GM12801 (cell line): Measurements from ENCODE around the gene EEFSEC.

Experiments
- TF ChIP-seq, protein P1 (sequence below): IDR thresholded peaks from one replicate; pipeline ENCODE4 v1.5.1; 2011; ENCODE audit warnings: control low read depth; ENCODE audit not compliant: insufficient read length; ENCODE audit errors: extremely low read depth

The EEFSEC gene

DNA sequence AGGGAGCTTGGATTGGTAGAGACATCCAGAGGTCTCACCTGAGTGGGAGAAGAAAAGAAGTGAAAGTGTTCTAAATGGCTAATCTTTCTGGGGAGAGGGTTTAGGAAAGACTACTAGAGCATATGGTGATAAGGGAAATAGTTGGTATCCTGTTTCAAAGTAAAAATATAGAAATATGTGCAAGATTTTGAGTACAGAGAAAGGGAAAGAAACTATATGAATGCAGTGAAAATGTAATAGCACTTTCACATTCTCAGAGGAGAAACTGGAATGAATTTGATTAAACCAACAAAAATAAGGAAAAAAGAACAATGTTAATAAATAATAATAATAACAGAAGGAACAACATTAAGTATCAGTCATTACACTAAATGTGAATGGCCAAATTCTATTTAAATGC lies 194.0 kb downstream of the EEFSEC start:
- TF ChIP-seq, protein P1, sequence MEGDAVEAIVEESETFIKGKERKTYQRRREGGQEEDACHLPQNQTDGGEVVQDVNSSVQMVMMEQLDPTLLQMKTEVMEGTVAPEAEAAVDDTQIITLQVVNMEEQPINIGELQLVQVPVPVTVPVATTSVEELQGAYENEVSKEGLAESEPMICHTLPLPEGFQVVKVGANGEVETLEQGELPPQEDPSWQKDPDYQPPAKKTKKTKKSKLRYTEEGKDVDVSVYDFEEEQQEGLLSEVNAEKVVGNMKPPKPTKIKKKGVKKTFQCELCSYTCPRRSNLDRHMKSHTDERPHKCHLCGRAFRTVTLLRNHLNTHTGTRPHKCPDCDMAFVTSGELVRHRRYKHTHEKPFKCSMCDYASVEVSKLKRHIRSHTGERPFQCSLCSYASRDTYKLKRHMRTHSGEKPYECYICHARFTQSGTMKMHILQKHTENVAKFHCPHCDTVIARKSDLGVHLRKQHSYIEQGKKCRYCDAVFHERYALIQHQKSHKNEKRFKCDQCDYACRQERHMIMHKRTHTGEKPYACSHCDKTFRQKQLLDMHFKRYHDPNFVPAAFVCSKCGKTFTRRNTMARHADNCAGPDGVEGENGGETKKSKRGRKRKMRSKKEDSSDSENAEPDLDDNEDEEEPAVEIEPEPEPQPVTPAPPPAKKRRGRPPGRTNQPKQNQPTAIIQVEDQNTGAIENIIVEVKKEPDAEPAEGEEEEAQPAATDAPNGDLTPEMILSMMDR = no peak

DNA sequence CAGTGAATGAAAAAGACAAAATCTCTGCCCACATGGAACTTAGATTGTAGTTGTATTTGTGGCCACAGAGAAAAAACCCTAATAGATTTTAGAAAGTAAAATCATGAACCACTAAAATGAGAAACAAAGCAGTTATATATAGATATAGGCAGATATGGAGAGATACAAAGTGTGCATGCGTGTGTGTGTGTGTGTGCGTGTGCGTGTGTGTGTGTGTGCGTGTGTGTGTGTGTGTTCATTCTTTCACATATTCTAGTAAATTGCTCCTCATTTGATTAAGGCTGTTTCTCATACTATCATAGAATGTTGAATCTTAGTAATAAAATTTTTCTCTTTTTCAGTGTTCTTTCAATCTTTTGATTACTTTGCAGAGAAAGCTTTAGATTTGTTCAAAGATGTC lies 194.8 kb downstream of the EEFSEC start:
- TF ChIP-seq, protein P1 = no peak

DNA sequence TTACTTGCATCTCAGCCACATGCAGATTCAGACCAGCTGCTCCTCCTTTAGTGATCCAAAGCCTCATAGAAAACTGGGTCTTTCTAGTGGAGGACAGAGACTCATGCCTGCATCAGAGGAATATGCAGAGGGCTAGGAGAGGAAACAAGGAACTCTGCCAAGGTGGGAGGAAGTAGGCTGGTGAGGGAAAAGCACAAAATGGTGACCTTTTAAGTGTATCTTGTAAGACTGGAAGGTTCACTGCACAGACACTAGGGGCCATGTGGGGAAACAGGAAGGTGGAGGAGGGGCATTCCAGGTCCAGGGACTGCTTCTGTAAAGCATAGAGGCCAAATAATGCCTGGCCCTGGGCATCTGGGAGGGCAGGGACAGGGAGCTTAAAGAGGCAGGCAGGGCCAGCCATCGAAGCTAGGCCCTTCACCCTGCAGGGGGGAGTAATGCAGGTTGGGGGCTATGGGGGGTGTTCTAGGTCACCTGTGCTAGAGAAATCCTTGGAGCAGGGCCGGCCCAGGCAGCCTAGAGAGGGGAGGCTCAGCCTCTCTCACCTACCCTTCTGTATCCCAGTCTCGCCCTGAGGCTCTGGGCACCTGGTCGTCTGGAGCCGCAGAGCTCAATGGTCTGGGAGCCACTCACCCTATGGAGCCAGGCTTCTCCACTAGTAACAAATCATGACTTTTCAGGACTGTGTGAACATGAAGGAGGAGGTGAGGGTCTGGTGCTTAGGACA lies 195.7 kb downstream of the EEFSEC start:
- TF ChIP-seq, protein P1 = no peak

DNA sequence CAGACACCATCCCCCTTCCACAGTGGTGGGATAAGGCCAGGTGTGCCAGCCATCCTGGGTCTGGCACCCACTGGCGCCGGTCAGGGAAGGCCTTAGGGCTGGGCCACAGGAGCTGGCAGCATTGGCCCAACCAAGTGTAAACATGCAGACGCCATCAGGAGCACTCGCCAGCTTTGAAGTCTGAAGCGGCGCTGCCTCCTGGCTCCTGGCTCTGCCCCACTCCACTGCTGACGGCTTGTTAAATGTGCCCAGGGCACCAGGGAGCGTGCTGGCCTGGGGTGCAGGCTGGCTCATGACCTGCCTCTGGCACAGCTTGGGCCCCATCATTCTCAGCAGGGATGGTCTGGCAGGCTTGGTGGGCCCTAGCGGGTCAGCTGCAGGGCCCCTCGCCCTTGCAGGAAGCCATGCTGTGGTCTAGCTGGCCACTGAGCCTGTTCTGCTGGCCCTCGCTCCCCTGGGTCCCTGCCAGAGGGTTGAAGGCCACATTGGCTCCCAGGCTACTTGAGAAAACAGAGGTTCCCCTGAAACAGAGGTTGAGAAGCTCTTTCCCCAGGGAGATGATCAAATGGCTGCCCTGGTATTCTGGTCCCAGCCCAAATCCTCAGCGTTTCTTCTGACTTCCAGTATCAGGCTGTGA lies 196.8 kb downstream of the EEFSEC start:
- TF ChIP-seq, protein P1 = no peak

DNA sequence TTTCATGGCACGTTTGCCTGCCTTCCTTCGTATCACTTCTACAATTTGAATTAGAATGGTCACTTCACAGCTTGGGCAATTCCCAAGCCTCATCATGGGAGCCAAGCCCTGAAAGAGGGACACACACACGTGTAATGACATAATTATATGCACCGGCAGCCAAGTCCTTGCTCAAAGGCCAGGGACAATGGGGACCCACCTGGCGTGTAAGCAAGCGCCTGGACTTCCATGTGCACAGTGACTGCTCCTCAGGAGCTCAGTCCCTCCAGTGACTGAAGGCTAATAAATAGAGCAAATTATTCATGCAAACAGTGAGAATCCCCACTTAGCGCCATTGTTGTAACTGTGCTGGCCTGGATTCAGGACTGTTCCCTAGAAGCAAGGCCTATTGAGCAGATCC lies 198.3 kb downstream of the EEFSEC start:
- TF ChIP-seq, protein P1 = no peak

DNA sequence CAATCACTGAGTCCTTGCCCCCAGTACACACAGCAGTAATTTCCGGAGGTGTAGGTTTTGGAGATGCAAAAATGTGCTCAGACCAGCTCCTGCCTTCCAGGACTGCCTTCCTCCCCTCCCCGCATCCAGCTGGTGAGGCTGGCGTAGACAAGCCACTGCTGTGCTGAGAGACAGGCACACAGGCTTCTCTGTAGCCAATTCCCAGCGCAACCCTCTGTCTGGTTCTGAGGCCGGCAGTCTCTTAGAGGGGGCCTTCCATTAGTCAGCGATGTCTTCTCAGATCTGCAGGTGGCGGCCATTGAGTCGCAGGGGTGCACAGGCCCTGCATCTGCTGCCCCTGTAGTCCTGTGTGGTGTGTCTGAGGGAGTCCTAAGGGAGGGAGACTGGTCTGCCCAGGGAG lies 199.0 kb downstream of the EEFSEC start:
- TF ChIP-seq, protein P1 = no peak

DNA sequence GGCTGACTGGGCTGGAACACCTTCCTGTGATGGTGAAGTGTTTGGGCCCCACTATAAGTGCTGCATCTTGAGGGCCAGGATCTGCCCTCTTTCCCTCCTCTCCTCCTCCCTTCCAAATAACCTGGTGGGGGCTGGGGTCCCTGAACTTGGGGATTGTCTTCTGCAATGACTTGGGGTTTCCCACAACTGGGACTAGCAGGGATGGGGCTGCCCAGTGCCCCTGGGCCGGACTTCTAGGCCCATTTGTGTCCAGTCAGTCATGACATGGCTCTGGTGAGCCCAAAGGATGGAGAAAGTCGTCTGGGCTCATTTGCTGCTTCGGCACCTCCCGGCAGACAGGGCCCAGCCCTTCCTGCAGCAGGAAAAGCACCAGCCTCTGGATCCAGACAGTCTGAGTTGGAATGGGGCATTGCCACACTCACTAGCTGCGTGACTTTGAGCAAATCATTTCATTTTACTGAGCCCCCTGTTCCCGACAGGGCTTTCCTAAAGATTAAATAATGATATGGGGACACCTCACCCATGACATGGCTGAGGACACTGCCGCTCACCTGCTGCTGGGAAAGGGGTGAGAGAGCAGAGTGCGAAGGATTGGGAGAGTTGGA lies 200.2 kb downstream of the EEFSEC start:
- TF ChIP-seq, protein P1 = no peak
